Fibroblast of lung (primary cell): ENCODE measurements around the gene ZNF532. TPM values are rescaled to one million over a fixed set of nuclear protein-coding genes. Genes with fewer than 3 reads are reported as not detected.
A peak's percentile ranks its signal among the peaks of the same experiment; 100 is the strongest.
"Not testable (repeated sequence)": the region's sequence is repeated elsewhere in the genome, so short reads cannot be mapped to it uniquely, and the experiment has no call there.

Source experiments
- DNase-seq, 2 donors: peaks; one replicate each; pipeline versions ENCODE4 v3.0.0 to v3.0.0-alpha.2; 2010; ENCODE audit warnings: low read depth in 2 of 2
- H2AFZ ChIP-seq: 2 replicates; pipeline ENCODE4 v1.5.1; 2012; ENCODE audit warnings: low read length, control low read depth, inconsistent platforms
- H3K27ac ChIP-seq: 2 replicates; pipeline ENCODE4 v1.5.1; 2011; ENCODE audit warnings: low read length, control low read depth; ENCODE audit not compliant: insufficient read depth
- H3K27me3 ChIP-seq: 2 replicates; pipeline ENCODE4 v1.5.1; 2011; ENCODE audit warnings: mild to moderate bottlenecking, low read length; ENCODE audit not compliant: control insufficient read depth, insufficient read depth
- H3K36me3 ChIP-seq: 2 replicates; pipeline ENCODE4 v1.5.1; 2011; ENCODE audit warnings: low read length; ENCODE audit not compliant: control insufficient read depth, insufficient read depth
- H3K4me1 ChIP-seq: 2 replicates; pipeline ENCODE4 v1.5.1; 2011; ENCODE audit warnings: low read length; ENCODE audit not compliant: control insufficient read depth, insufficient read depth; ENCODE audit errors: extremely low read depth
- H3K4me2 ChIP-seq: 2 replicates; pipeline ENCODE4 v1.5.1; 2011; ENCODE audit warnings: low read length, control low read depth; ENCODE audit not compliant: insufficient read depth; ENCODE audit errors: extremely low read depth
- H3K4me3 ChIP-seq, 4 experiments: fragments of 200-600 bp in 1 of 4; sonication (generic) in 1 of 4; replicated peaks in 1 of 4; 2 replicates each; pipeline ENCODE4 v1.5.1; 2011 to 2016; ENCODE audit warnings: low read length in 4 of 4, low read depth in 3 of 4, mild to moderate bottlenecking in 3 of 4, control low read depth in 2 of 4, inconsistent platforms in 1 of 4, mixed read lengths in 1 of 4; ENCODE audit not compliant: insufficient read depth in 1 of 4; ENCODE audit errors: control extremely low read depth in 1 of 4
- H3K79me2 ChIP-seq: 2 replicates; pipeline ENCODE4 v1.5.1; 2012; ENCODE audit warnings: mild to moderate bottlenecking, low read length, inconsistent platforms; ENCODE audit not compliant: control insufficient read depth, insufficient read depth
- H3K9ac ChIP-seq: 2 replicates; pipeline ENCODE4 v1.5.1; 2011; ENCODE audit warnings: mild to moderate bottlenecking, low read length, control low read depth; ENCODE audit not compliant: insufficient read depth
- H3K9me3 ChIP-seq: 2 replicates; pipeline ENCODE4 v1.5.1; 2012; ENCODE audit warnings: low read depth, low read length; ENCODE audit not compliant: control insufficient read depth, insufficient read depth
- H4K20me1 ChIP-seq: 2 replicates; pipeline ENCODE4 v1.5.1; 2011; ENCODE audit warnings: low read length; ENCODE audit not compliant: control insufficient read depth, insufficient read depth; ENCODE audit errors: extremely low read depth
- CTCF ChIP-seq, 2 donors: IDR thresholded peaks in 1 of 2; conservative IDR thresholded peaks in 1 of 2; 1 replicate in 1 of 2; 2 replicates in 1 of 2; pipeline ENCODE4 v1.5.1; 2011 to 2012; ENCODE audit warnings: low read length in 2 of 2, control low read depth in 1 of 2, inconsistent platforms in 1 of 2, low read depth in 1 of 2, mild to moderate bottlenecking in 1 of 2
- EZH2 ChIP-seq: IDR thresholded peaks from 2 replicates; pipeline ENCODE4 v1.5.1; 2012; ENCODE audit warnings: low read length, control low read depth, mild to moderate bottlenecking; ENCODE audit errors: missing control alignments
- polyA plus RNA-seq, 2 donors: library from polyadenylated mRNA; depleted of rRNA in 1 of 2; stranded (reverse) in 1 of 2; unstranded in 1 of 2; fragments of >200 nt; gene quantifications; 2 replicates each; pipeline ENCODE4 v1.2.1, GENCODE V29; 2011 to 2012; ENCODE audit warnings: missing spikeins in 1 of 2
- total RNA-seq: library from RNA; depleted of rRNA; stranded (reverse); fragments of >200 nt; gene quantifications from 2 replicates; pipeline ENCODE4 v1.2.1, GENCODE V29; 2014

ZNF532 gene
- total and polyA plus RNA-seq, 2 donors (not counting 1 experiment from before 2014, with no cell fraction given): 57.3 to 64.6 TPM

GRCh38 chr18:59021500-59021899 is 156.8 kb downstream of the ZNF532 start:
- no peak for DNase-seq
- Histone ChIP-seq H3K27ac (no peak overlapping the region), H3K4me1 (no peaks in the 10 kb centered on the region), H3K4me3 (no peak overlapping the region), H3K9me3 (no peaks in the 10 kb centered on the region), H3K9ac (no peak overlapping the region), H4K20me1 (no peaks in the 10 kb centered on the region), H3K4me2 (no peak overlapping the region), H3K36me3 (no peaks in the 10 kb centered on the region), H3K27me3 (no peaks in the 10 kb centered on the region), H2AFZ (no peak overlapping the region), H3K79me2 (no peaks in the 10 kb centered on the region)
- TF ChIP-seq CTCF (conservative IDR thresholded peaks at IDR 0.05 in 1 of 2, IDR thresholded peaks at IDR 0.05 in 1 of 2; ENCODE audit: low read depth in 1 of 2, low read length in 2 of 2) (no peak), EZH2 (no peak)

- Histone ChIP-seq H3K4me2 (peak overlapping the region; percentile 48), H3K9ac (no peak overlapping the region), H3K9me3 (no peaks in the 10 kb centered on the region), H3K4me1 (no peaks in the 10 kb centered on the region), H3K4me3 (no peak overlapping the region), H3K27me3 (no peaks in the 10 kb centered on the region), H3K27ac (no peak overlapping the region), H3K79me2 (no peaks in the 10 kb centered on the region), H2AFZ (peak overlapping the region; percentile 61), H3K36me3 (no peaks in the 10 kb centered on the region), H4K20me1 (no peaks in the 10 kb centered on the region)
- DNase-seq: peak; percentile 26 to 30
- no peak for TF ChIP-seq CTCF (conservative IDR thresholded peaks at IDR 0.05 in 1 of 2, IDR thresholded peaks at IDR 0.05 in 1 of 2; ENCODE audit: low read depth in 1 of 2, low read length in 2 of 2)
- TF ChIP-seq EZH2: no peak
Observed at GRCh38 chr18:59022167-59022945, 157.7 kb downstream of the ZNF532 start.

- H3K36me3 ChIP-seq: no peaks in the 10 kb centered on the region
- no peaks in the 10 kb centered on the region for H3K27me3 ChIP-seq
- no peaks in the 10 kb centered on the region for H3K9me3 ChIP-seq
- no peaks in the 10 kb centered on the region for H3K4me1 ChIP-seq
- no peaks in the 10 kb centered on the region for H3K79me2 ChIP-seq
- no peak overlapping the region for H3K27ac ChIP-seq
- H3K4me3 ChIP-seq: no peak overlapping the region
- TF ChIP-seq CTCF (conservative IDR thresholded peaks at IDR 0.05 in 1 of 2, IDR thresholded peaks at IDR 0.05 in 1 of 2; ENCODE audit: low read depth in 1 of 2, low read length in 2 of 2) (no peak), EZH2 (no peak)
- no peaks in the 10 kb centered on the region for H4K20me1 ChIP-seq
- H3K4me2 ChIP-seq: peak overlapping the region; percentile 4
- H3K9ac ChIP-seq: no peak overlapping the region
- DNase-seq: peak; percentile 67 to 78
- no peak overlapping the region for H2AFZ ChIP-seq
Observed at GRCh38 chr18:59024829-59025228, 160.2 kb downstream of the ZNF532 start.

GRCh38 chr18:59025532-59025931 is 160.9 kb downstream of the ZNF532 start:
- H3K9ac ChIP-seq, H2AFZ ChIP-seq, H3K4me2 ChIP-seq: not testable (repeated sequence)

More at GRCh38 chr18:59025532-59025931, 160.9 kb downstream of the ZNF532 start:
- H3K4me1 ChIP-seq, H3K27ac ChIP-seq, DNase-seq, H3K36me3 ChIP-seq, H3K27me3 ChIP-seq, H3K4me3 ChIP-seq, H3K9me3 ChIP-seq, H3K79me2 ChIP-seq, H4K20me1 ChIP-seq: not testable (repeated sequence)
